ENCODE data around the gene LRP4.

- TF ChIP-seq CTCF (conservative IDR thresholded peaks at IDR 0.05; ENCODE audit: low read length) = no peak
- no peak for TF ChIP-seq EZH2phosphoT487 (IDR thresholded peaks at IDR 0.05; ENCODE audit: borderline replicate concordance)
These were observed 4.9 kb downstream of the LRP4 start for GRCh38 chr11:46913484-46913883.

Data from Loucy (cell line).